Measurements from ENCODE around the gene RCOR2.
"Not testable (repeated sequence)": the region's sequence is repeated elsewhere in the genome, so short reads cannot be mapped to it uniquely, and the experiment has no call there.

Gene RCOR2

DNA sequence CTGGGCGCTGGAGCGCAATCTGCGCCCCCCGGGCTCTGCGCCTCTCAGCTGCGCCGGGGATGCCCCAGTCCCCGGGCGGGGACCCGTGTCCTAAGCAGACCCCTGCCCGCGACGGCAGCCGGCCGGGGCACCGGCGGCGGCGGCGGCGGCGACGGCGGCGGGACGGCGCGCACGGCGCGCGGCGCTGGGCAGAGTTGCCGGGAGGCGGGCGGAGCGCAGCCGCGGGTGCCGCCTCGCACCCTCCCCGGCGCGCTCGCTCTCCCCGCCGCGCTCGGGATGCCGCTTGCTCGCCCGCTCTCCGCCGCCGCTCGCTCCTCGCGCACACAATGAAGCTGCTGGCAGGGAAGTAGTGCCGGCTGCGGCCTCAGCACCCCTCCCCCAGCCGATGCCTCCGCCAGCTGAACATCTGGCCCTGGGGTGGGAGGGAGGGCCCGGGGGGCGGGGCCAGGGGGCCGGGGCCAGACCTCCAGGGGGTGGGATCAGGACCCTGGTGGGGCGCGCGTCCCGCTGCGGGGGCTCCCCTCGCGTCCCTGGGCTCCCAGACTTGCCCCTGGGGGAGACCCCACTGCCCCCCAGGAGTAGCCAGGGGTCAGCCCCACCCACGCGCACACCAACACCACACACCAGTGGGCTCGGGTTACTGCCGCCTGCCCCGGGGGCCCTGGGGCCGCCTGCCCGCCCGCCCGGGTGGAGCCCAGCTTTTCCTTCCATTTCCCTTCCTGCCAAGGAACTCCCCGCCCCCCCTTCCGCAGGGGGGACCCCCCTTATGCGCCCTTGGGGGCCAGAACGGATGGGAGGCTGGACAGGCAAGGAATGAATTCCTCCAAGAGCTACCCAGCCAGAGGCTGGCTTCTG lies at the start of gene RCOR2:
TSS of gene RCOR2 (minus strand) at position 328 of the 855 bp plus-strand sequence. CDS start 708 bp downstream, outside the sequence.
- peak; percentile 41 for DNase-seq

DNA sequence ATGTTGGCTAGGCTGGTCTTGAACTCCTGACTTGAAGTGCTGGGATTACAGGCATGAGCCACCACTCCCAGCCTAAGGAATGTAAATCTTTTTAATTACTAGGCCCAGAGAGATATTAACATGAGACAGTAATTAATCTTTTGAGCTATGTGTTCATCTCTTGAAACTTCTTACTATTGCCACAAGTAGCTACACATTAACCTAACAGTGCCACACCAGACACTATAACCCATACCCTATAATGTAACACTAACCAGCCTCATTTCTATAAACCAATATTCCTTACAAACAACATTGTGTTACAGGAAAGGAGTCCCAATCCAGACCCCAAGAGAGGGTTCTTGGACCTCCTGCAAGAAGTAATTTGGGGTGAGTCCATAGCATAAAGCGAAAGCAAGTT lies 49.5 kb upstream of the RCOR2 start:
- no peak for DNase-seq

DNA sequence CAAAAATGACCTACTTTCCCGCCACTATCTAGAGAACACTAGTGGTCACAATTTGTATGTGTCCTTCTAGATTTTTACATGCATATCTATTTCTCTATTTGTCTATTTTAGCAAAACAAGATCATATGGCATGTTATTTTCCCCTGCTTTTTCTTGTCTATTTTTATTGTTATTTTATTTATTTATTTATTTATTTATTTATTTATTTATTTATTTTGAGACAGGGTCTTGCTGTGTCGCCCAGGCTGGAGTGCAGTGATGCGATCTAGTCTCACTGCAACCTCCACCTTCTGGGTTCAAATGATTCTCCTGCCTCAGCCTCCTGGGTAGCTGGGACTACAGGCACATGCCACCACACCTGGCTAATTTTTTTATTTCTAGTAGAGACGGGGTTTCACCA lies 46.9 kb upstream of the RCOR2 start:
- DNase-seq: not testable (repeated sequence)

GRCh38 chr11:63961608-63962412 lies 44.8 kb upstream of the RCOR2 start:
- no peak for DNase-seq

DNA sequence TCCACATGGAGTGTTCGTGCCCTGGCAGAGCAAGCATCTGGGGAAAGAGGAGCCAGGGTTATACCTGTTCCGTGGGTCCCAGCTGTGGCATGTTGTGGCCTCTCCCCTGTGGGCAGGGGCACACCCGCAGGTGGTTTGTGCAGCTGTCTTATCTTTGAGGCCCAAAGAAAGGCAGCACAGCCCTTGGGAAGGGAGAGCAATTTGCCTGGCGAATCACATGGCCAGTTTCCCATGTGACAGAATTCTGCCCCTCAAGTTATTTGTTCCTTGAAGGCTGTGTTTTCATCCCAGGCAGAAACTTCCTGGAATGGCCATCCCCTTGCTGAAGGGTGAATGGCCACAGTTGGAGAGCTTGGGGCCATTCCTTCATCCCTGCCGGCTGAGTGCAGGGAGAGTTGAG lies 41.0 kb upstream of the RCOR2 start:
- DNase-seq: no peak

DNA sequence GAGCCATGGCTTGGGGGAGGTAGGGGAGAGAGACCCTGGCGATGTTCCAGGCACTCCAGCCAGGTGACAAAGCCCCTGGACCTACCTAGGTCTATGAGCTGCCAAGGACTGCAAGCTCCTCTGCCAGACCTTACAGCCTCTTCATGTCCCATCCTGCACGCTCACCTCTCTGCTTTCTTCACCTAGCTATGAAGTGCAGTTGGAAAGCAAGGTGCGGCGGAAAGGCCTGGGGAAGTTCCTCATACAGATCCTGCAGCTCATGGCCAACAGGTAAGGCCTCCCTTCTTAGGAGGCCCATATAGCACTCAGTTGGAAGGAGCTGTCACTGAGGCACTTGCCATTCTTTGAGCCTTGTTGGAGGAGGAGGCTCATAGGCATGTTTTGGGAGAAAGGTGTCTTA lies 35.6 kb upstream of the RCOR2 start:
- no peak for DNase-seq

- no peak for DNase-seq
Observed at GRCh38 chr11:63951779-63952536, 35.0 kb upstream of the RCOR2 start.

GRCh38 chr11:63945477-63946163 lies 28.7 kb upstream of the RCOR2 start:
- peak; percentile 38 for DNase-seq

- no peak for DNase-seq
Observed at GRCh38 chr11:63944987-63945386, 28.0 kb upstream of the RCOR2 start.

- no peak for DNase-seq
Observed at GRCh38 chr11:63942803-63943202, 25.8 kb upstream of the RCOR2 start.

DNA sequence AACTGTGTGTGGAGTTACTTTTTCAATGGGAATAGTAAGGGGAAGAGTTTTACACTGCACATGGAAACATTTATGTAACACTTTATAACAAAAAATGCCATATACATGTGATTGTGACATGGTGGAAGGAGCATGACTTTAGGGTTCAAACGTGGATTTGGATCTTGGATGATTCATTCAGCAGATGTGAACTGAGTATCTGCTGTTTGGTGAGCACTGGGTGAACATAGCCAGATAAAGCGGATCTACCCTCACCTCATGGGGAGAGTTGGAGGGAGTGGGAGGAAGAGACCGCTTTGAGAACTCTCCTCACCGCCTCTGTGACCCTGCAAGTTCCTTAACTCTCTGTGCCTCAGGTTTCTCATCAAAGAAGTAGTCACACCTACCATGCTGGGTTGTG lies 24.9 kb upstream of the RCOR2 start:
- no peak for DNase-seq

GRCh38 chr11:63940786-63941185 lies 23.8 kb upstream of the RCOR2 start:
- no peak for DNase-seq

DNA sequence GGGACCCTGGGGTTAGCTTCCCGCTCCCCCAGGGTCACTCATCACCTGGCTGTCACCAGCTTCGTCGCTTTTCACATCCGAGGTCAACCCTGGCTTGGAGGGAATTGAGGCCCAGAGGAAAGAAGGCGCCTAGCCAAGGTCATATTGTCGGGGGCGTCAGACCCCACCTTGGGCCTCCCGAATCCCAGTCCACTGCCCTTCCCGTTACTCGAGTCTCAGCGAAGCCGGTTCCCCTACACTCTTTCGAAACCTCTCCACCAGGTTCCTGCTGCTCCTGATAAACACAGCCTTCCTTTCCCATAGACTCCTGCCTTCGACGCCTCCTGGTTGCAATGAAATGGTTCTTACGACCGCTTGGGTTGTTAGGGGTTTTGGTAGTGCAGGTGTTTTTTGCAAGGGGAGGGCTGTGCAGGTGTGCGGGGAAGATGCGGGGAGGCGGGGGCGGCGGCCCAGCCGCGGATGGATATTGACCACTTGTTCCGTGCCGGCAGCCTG lies 22.5 kb upstream of the RCOR2 start:
- DNase-seq: no peak

GRCh38 chr11:63938479-63939396 lies 21.8 kb upstream of the RCOR2 start, which contains the start of gene NAA40:
TSS of gene NAA40 (plus strand) at chr11:63939002. CDS start at chr11:63939097, 95 bp downstream.
- peak; percentile 71 for DNase-seq

GRCh38 chr11:63937713-63938478 lies 20.9 kb upstream of the RCOR2 start:
- no peak for DNase-seq

GRCh38 chr11:63933459-63933858 lies 16.5 kb upstream of the RCOR2 start:
- DNase-seq: no peak

GRCh38 chr11:63931876-63932275 lies 14.9 kb upstream of the RCOR2 start:
- DNase-seq: no peak

DNA sequence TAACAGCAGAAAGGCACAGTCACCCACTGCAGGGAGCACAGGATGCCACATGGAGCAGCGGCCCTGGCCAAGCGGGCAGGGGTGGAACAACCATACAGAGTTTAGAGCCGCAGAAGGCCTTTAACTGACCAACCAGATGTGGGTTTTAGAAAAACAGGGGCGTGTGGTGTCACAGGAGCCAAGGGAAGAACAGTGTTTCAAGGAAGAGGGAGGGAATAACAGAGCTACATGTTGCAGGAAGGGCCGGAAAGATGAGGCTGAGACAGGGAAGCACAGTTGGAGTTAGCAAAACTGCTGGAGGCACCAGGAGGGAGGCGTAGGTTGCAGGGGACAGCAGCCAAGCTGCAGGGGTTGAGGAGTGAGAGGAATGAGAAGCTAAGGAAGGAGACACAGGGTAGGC lies 14.1 kb upstream of the RCOR2 start:
- no peak for DNase-seq

GRCh38 chr11:63929616-63930015 lies 12.7 kb upstream of the RCOR2 start:
- DNase-seq: no peak

DNA sequence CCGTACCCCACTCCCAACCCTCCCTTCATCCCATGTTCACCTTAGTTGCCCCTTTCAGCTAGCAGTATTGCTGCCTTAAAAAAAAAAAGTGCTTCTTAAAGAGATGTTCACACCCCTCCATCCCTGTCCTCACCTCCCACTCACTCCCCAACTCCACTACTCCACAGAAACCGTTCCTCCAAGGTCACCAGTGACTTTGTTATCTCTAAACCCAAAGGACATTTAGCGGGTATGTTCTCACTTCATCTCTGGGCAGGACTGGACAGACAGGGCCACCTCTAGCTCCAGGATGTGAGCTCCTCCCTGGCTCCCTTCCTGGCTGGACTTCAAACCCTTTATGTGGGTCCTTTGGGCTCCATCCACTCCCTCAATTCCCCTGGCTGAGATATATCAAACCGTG lies 6.4 kb upstream of the RCOR2 start:
- no peak for DNase-seq
